SK-N-MC (cell line): ENCODE measurements around the gene SLC5A10.

Experiments used
- EZH2 ChIP-seq: fragments of 200-600 bp; sonication (generic); IDR thresholded peaks from one replicate; pipeline ENCODE4 v1.6.1; 2017; ENCODE audit warnings: antibody characterized with exemption
- FOXP2 ChIP-seq: optimal IDR thresholded peaks from 2 replicates; pipeline ENCODE3; 2011; ENCODE audit warnings: mild to moderate bottlenecking, moderate library complexity; ENCODE audit not compliant: insufficient read depth; ENCODE audit errors: extremely low read length, control extremely low read depth
- POLR2AphosphoS5 ChIP-seq: IDR thresholded peaks from 2 replicates; pipeline ENCODE4 v1.6.1; 2012; ENCODE audit warnings: mild to moderate bottlenecking, low read depth, low read length, borderline replicate concordance

- TF ChIP-seq EZH2: no peak
- TF ChIP-seq POLR2AphosphoS5: no peak
- TF ChIP-seq FOXP2: no peak
Observed at GRCh38 chr17:18920911-18921441, 31.0 kb upstream of the SLC5A10 start.
